Measurements from ENCODE around the gene GABBR2.

GABBR2 gene

DNA sequence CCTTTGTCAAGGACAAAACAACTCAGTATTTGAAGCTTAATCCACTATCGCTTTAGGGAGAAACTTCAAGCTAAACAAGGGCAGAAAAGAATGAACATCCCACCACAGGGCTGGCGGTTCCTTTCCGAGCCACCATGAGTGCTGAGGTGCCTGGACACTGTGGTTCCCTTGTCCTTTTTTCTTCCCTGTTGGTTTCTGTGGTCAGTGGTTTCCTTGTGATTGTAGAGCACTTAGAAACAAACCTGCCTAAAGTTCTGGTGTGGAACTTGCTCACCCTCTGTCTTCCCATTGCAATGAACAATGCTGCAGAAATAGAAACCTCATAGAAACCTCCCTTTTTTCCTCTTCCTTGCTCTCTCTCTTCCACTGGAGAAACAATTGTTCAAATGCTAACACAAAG lies 373.9 kb downstream of the GABBR2 start:
- TF ChIP-seq, protein P1, sequence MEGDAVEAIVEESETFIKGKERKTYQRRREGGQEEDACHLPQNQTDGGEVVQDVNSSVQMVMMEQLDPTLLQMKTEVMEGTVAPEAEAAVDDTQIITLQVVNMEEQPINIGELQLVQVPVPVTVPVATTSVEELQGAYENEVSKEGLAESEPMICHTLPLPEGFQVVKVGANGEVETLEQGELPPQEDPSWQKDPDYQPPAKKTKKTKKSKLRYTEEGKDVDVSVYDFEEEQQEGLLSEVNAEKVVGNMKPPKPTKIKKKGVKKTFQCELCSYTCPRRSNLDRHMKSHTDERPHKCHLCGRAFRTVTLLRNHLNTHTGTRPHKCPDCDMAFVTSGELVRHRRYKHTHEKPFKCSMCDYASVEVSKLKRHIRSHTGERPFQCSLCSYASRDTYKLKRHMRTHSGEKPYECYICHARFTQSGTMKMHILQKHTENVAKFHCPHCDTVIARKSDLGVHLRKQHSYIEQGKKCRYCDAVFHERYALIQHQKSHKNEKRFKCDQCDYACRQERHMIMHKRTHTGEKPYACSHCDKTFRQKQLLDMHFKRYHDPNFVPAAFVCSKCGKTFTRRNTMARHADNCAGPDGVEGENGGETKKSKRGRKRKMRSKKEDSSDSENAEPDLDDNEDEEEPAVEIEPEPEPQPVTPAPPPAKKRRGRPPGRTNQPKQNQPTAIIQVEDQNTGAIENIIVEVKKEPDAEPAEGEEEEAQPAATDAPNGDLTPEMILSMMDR (IDR thresholded peaks at IDR 0.05; ENCODE audit: low read depth, low read length) = no peak
- no peak for DNase-seq (ENCODE audit: low read depth in 2 of 2)
- H3K4me3 ChIP-seq (replicated peaks in 1 of 2; ENCODE audit: low read depth in 2 of 2, low read length in 2 of 2) = no peak overlapping the region

DNA sequence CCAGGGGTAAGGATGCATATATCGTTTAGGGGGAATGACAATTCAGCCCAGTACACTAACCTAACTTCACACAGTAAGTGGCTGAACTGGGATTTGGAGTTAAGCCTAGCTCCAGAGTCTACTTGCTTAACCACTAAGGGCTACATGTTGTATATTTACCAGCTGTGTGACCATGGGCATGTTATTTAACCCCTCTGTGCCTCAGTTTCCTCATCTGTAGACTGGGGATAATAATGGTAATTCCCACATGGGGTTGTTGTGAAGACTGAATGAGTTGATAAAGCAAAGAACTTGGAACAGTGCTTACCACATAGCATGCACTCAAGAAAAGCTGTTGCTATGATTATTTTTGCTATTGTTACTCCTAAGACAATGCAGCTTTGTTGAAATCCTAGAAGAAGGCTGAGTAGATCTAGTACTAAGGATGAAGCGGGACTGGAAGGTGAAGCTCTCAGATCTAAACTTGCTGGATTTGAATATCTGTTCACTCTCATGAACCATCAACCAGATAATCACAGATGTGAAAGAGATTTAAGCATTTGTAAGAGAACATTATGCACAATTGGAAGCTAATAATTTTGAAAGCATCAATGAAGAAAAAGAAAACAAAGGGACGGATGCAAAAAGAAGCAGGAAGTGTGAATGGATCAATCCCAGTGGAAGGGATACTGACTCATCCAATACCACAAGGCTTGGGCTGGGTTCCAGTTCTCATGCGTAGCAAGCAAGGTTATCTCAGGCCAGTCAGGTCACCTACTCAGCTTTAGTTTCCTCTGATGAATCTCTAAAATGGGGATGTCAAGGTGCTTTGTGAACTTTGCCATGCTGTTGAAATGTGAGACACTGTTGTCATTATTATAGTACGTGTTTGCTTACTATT lies 374.8 kb downstream of the GABBR2 start:
- TF ChIP-seq, protein P1 (IDR thresholded peaks at IDR 0.05; ENCODE audit: low read depth, low read length) = no peak
- no peak overlapping the region for H3K4me3 ChIP-seq (replicated peaks in 1 of 2; ENCODE audit: low read depth in 2 of 2, low read length in 2 of 2)
- DNase-seq (ENCODE audit: low read depth in 2 of 2) = peak; percentile 82 to 93

DNA sequence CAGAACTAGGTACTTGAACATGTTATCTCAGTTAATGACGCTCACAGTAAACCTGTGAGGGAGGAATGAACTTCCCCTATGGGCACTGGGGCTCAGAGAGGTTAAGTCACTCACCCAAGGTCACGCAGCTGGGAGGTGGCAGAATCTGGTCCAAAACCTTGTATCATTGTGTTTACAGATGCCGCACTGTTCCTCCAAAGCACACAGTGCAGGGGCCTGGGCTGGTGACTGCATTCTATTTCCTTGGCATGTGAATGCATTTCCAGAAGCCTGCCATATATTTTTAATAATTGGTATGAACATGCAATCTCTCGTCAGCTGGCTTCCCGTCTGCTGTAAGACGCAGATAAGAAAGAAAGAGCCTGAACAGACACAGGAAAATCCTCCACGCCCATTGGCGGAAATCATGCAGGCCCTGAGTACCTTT lies 376.3 kb downstream of the GABBR2 start:
- peak; percentile 44 to 66 for DNase-seq (ENCODE audit: low read depth in 2 of 2)
- TF ChIP-seq, protein P1 (IDR thresholded peaks at IDR 0.05; ENCODE audit: low read depth, low read length) = no peak
- H3K4me3 ChIP-seq (replicated peaks in 1 of 2; ENCODE audit: low read depth in 2 of 2, low read length in 2 of 2) = no peak overlapping the region

DNA sequence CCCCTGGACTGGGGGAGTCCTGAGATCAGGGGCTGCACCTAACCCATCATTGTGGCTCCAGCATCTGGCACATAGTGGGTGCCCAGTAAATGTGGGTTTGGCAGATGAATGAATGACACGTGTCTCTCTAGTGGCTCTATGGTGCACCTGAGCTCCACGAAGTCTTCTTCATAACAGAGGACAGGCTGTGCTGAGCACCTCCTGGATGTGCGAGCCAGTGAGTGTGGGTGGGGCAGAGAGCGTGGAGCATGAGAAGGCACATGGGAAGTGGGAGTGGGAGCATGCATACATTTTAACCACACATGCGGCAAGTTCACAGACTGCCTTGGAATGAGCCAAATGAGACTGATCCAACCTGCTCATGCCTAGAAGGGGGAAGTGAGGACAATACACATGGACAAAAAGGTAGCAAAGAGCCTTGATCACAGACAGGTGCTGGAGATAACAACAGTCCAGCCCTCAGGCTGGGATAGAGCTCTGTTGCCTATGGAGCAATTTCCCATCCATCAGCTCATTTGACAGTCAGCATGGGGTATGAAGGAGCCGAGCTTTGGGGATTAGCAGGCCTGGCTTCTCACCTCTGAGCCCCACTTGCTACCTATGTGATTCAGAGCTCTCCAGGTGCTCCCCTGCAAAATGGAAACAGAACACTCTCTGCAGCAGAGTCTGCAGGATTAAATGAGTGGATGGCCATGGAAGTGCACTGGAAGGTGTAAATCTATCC lies 377.0 kb downstream of the GABBR2 start:
- DNase-seq (ENCODE audit: low read depth in 2 of 2) = peak in 1 of 2 donors; percentile 54
- H3K4me3 ChIP-seq (replicated peaks in 1 of 2; ENCODE audit: low read depth in 2 of 2, low read length in 2 of 2) = no peak overlapping the region

DNA sequence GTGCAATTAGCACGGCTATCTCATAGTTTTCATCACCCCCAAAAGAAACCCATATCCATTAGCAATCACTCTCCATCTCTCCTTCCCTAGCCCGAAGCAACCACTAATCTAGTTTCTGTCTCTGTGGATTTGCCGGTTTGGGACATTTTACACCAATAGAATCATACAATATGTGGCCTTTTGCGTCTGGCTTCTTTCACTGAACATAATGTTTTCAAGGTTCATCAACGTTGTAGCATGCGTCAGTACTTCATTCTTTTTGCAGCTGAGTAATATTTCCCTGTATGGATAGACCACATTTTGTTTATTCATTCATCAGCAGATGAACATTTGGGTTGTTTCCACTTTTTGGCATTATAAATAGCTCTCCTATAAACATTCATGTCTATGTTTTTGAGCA lies 377.9 kb downstream of the GABBR2 start:
- TF ChIP-seq, protein P1 (IDR thresholded peaks at IDR 0.05; ENCODE audit: low read depth, low read length) = no peak
- DNase-seq (ENCODE audit: low read depth in 2 of 2) = peak; percentile 52 to 97
- no peak overlapping the region for H3K4me3 ChIP-seq (replicated peaks in 1 of 2; ENCODE audit: low read depth in 2 of 2, low read length in 2 of 2)

More for the DNA sequence above, 377.0 kb downstream of the GABBR2 start:
- TF ChIP-seq, protein P1 (IDR thresholded peaks at IDR 0.05; ENCODE audit: low read depth, low read length) = no peak

DNA sequence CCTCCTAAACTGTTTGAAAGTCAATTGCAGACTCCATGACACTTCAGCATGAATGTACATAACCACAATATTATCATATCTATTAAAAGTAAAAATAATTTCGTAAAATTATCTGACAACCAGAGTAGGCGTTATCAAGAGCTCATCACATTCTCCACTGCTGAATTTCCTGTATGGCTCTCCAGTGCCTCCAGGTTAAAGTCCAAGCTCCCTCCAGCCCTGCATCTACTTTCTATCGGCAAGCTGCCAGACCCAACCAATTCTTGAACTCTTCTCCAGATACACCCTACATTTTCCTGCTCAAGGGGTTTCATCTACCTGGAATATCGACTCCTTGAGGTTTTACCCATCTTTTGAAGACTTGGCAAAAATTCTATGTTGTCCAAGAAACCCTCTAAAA lies 378.8 kb downstream of the GABBR2 start:
- no peak for DNase-seq (ENCODE audit: low read depth in 2 of 2)
- TF ChIP-seq, protein P1 (IDR thresholded peaks at IDR 0.05; ENCODE audit: low read depth, low read length) = no peak
- H3K4me3 ChIP-seq (replicated peaks in 1 of 2; ENCODE audit: low read depth in 2 of 2, low read length in 2 of 2) = no peak overlapping the region
